HG03432 (cell line): ENCODE measurements around the gene DIS3L2.
"Not testable (repeated sequence)": the region's sequence is repeated elsewhere in the genome, so short reads cannot be mapped to it uniquely, and the experiment has no call there.

Experiments used
- ATAC-seq: cut with Tn5 transposase; IDR thresholded peaks from one replicate; pipeline ENCODE4 v1.9.1; 2021; ENCODE audit warnings: mild to moderate bottlenecking, moderate library complexity; ENCODE audit not compliant: unreplicated experiment

Gene DIS3L2

GRCh38 chr2:232315923-232316299 is 354.4 kb downstream of the DIS3L2 start:
- no peak for ATAC-seq

GRCh38 chr2:232316461-232317330 is 355.2 kb downstream of the DIS3L2 start:
- no peak for ATAC-seq

- no peak for ATAC-seq
Measured at GRCh38 chr2:232318169-232318855, 356.8 kb downstream of the DIS3L2 start.

- no peak for ATAC-seq
Measured at GRCh38 chr2:232319067-232319802, 357.7 kb downstream of the DIS3L2 start.

- no peak for ATAC-seq
Measured at GRCh38 chr2:232319803-232320442, 358.4 kb downstream of the DIS3L2 start.

- no peak for ATAC-seq
Measured at GRCh38 chr2:232320443-232320803, 358.9 kb downstream of the DIS3L2 start.

- ATAC-seq = no peak
Measured at GRCh38 chr2:232321156-232321816, 359.8 kb downstream of the DIS3L2 start.

GRCh38 chr2:232321817-232322559 is 360.5 kb downstream of the DIS3L2 start:
- no peak for ATAC-seq

- no peak for ATAC-seq
Measured at GRCh38 chr2:232322560-232323327, 361.2 kb downstream of the DIS3L2 start.

GRCh38 chr2:232323328-232323650 is 361.8 kb downstream of the DIS3L2 start:
- ATAC-seq = no peak

GRCh38 chr2:232323967-232324366 is 362.5 kb downstream of the DIS3L2 start:
- not testable (repeated sequence) for ATAC-seq

GRCh38 chr2:232324778-232325177 is 363.3 kb downstream of the DIS3L2 start:
- ATAC-seq = no peak

- ATAC-seq = no peak
Measured at GRCh38 chr2:232325324-232326273, 364.1 kb downstream of the DIS3L2 start.

- ATAC-seq = not testable (repeated sequence)
Measured at GRCh38 chr2:232326274-232327104, 365.0 kb downstream of the DIS3L2 start.

GRCh38 chr2:232327105-232328031 is 365.9 kb downstream of the DIS3L2 start:
- ATAC-seq = peak; percentile 60

GRCh38 chr2:232328032-232328422 is 366.5 kb downstream of the DIS3L2 start:
- peak; percentile 57 for ATAC-seq
